ENCODE measurements around the gene LMX1B. TPM values are rescaled to one million over a fixed set of nuclear protein-coding genes. Genes with fewer than 3 reads are reported as not detected.
"Not testable (repeated sequence)": the region's sequence is repeated elsewhere in the genome, so short reads cannot be mapped to it uniquely, and the experiment has no call there.

LMX1B gene
- total RNA-seq, 1 donor from 2014 or later = 0.52 TPM

- no peak overlapping the region for H3K4me3 ChIP-seq (ENCODE audit: low read depth, low read length)
- TF ChIP-seq, protein P1, sequence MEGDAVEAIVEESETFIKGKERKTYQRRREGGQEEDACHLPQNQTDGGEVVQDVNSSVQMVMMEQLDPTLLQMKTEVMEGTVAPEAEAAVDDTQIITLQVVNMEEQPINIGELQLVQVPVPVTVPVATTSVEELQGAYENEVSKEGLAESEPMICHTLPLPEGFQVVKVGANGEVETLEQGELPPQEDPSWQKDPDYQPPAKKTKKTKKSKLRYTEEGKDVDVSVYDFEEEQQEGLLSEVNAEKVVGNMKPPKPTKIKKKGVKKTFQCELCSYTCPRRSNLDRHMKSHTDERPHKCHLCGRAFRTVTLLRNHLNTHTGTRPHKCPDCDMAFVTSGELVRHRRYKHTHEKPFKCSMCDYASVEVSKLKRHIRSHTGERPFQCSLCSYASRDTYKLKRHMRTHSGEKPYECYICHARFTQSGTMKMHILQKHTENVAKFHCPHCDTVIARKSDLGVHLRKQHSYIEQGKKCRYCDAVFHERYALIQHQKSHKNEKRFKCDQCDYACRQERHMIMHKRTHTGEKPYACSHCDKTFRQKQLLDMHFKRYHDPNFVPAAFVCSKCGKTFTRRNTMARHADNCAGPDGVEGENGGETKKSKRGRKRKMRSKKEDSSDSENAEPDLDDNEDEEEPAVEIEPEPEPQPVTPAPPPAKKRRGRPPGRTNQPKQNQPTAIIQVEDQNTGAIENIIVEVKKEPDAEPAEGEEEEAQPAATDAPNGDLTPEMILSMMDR (conservative IDR thresholded peaks at IDR 0.05; ENCODE audit: low read depth, low read length) = no peak
- no peak for DNase-seq (ENCODE audit: low read depth)
These were observed 101.7 kb downstream of the LMX1B start for GRCh38 chr9:126715382-126715781.

DNA sequence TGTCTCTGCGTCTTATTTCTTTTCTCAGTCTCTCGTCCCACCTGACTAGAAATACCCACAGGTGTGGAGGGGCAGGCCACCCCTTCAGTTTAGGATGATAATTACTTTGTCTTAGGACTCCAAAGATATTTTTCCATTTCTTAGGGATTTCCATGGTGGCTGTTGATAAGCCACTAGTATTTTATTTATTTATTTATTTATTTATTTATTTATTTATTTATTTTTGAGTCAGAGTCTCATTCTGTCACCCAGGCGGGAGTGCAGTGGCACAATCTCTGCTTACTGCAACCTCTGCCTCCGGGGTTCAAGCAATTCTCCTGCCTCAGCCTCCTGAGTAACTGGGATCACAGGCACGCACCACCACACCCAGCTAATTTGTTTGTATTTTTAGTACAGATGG, 103.7 kb downstream of the LMX1B start:
- DNase-seq (ENCODE audit: low read depth); H3K4me3 ChIP-seq (ENCODE audit: low read depth, low read length): not testable (repeated sequence)

DNA sequence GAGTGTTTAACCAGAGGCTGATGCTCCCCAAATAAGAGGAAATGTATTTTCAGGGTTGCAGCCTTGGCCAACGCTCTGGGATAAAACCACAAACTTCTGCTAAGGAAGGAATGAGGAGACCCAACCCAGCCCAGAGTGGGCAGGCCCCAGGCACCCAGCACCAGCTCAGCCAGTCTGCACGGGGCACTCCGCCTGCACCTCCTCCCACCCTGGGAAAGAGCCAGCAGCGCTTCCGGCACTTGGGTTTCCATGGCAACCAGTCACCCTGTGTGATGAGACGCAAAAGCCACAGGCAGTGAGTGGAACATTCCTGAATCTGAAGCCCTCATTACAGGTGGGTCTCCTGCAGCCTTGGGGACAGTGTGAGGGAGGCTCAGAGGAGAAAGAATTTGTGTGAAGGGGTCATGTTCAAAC, 105.9 kb downstream of the LMX1B start:
- no peak overlapping the region for H3K4me3 ChIP-seq (ENCODE audit: low read depth, low read length)
- DNase-seq (ENCODE audit: low read depth) = peak; percentile 68
- TF ChIP-seq, protein P1 (conservative IDR thresholded peaks at IDR 0.05; ENCODE audit: low read depth, low read length) = no peak

- no peak for DNase-seq (ENCODE audit: low read depth)
- TF ChIP-seq, protein P1 (conservative IDR thresholded peaks at IDR 0.05; ENCODE audit: low read depth, low read length) = no peak
- H3K4me3 ChIP-seq (ENCODE audit: low read depth, low read length) = no peak overlapping the region
These were observed 106.3 kb downstream of the LMX1B start for GRCh38 chr9:126720036-126720435.

- DNase-seq (ENCODE audit: low read depth) = no peak
- H3K4me3 ChIP-seq (ENCODE audit: low read depth, low read length) = no peak overlapping the region
- TF ChIP-seq, protein P1 (conservative IDR thresholded peaks at IDR 0.05; ENCODE audit: low read depth, low read length) = no peak
These were observed 107.2 kb downstream of the LMX1B start for GRCh38 chr9:126720661-126721563.

DNA sequence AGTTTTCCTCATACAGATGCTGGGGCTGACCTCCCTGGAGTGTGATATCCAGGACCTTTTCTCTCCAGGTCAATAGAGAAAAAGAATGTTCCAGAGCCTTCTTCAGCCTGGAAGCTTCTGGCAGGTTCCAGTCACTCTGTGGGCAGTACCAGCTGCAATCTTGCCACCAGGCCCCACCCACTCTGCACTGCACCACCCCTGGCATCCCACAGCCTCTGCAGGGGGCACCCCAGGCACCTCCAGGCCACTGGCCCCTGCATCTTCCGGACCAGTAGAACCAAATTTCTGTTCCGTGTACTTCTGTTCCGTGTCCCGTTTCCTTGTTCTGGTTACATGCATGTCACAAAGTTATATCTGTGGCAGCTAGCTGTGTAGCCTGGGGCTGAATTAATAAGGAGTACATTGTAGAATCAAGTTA, 107.8 kb downstream of the LMX1B start:
- no peak overlapping the region for H3K4me3 ChIP-seq (ENCODE audit: low read depth, low read length)
- no peak for DNase-seq (ENCODE audit: low read depth)
- TF ChIP-seq, protein P1 (conservative IDR thresholded peaks at IDR 0.05; ENCODE audit: low read depth, low read length) = no peak

DNA sequence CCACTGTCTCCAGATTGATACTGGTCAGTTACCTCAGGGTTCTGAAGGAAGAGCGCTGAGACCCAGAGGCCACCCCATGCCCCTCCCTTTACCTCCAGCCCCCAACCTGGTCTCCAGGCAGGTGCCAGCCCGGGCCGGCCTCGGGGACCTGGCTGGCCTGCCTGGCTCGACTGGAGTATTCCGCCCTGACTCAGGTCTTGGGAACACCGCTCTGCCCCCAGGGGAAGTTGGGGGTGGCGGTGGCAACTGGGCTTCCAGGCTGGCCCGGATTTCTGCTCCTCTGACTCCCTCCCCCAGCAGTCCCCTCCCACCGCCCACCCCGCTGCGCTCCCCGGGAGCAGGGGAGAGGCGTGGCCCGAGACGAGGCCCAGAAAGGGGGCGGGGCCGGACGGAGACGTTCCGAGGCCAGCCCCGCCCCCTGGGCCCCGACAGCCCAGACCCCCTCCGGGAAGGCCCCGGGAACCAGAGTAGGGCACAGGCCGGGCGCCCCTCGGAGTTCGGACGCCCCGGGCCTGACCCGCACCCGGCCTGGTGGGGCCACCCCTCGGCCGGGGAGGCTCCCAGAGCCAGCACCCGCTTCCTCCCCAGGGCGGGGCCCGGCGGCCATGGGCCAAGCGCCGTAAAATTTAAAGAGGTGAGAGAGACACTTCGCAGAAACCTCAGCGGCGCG, 108.7 kb downstream of the LMX1B start:
- DNase-seq (ENCODE audit: low read depth) = no peak
- peak overlapping the region; percentile 74 for H3K4me3 ChIP-seq (ENCODE audit: low read depth, low read length)
- TF ChIP-seq, protein P1 (conservative IDR thresholded peaks at IDR 0.05; ENCODE audit: low read depth, low read length) = no peak
